Mesangial cell (primary cell): ENCODE measurements around the gene TCP11X1. TPM values are rescaled to one million over a fixed set of nuclear protein-coding genes. Genes with fewer than 3 reads are reported as not detected.

Source experiments
- total RNA-seq: library from RNA; depleted of rRNA; stranded (reverse); fragments of >200 nt; gene quantifications from 2 replicates; pipeline ENCODE4 v1.2.3, GENCODE V29; 2015

The TCP11X1 gene
- total RNA-seq = not detected in 2 replicates

GRCh38 chrX:102214986-102215385 lies at the start of gene TCP11X1:
Gene TCP11X1, plus strand, starts transcription at chrX:102215301.

GRCh38 chrX:102246893-102247292 lies 31.8 kb downstream of the TCP11X1 start, which contains the start of gene NXF2:
Gene NXF2, plus strand, starts transcription at chrX:102247167. Its CDS starts 59,912 bp downstream, at chrX:102307079.

Other genes starting within 250 kb of the TCP11X1 start
- gene TCEAL2, start 89.6 kb upstream of the TCP11X1 start, total RNA-seq = 0.25 TPM in 1 of 2 replicates, not detected in the other
- not detected in 2 replicates for gene TCEAL6, start 72.8 kb upstream of the TCP11X1 start, total RNA-seq
- 0.16 and 0.51 TPM in 2 replicates for gene BEX5, start 59.3 kb upstream of the TCP11X1 start, total RNA-seq
- not detected in 2 replicates for gene NXF2, start 31.9 kb downstream of the TCP11X1 start, total RNA-seq
- not detected in 2 replicates for gene NXF2B, start 224.7 kb downstream of the TCP11X1 start, total RNA-seq